ENCODE measurements around the gene WDR6.

WDR6 gene

GRCh38 chr3:49013113-49013737 lies 6.0 kb downstream of the WDR6 start:
- Histone ChIP-seq H3K4me3 (ENCODE audit: low read length) (no peak overlapping the region), H3K9ac (ENCODE audit: low read length) (no peak overlapping the region), H3K36me3 (ENCODE audit: control insufficient read depth, insufficient read depth, low read length) (peaks cover 31% of the 10 kb centered on the region), H3K27ac (ENCODE audit: low read depth, low read length) (no peak overlapping the region), H3K4me1 (ENCODE audit: control insufficient read depth, insufficient read depth, low read length) (peaks cover 7% of the 10 kb centered on the region), H3K27me3 (ENCODE audit: control insufficient read depth, insufficient read depth, low read length) (no peaks in the 10 kb centered on the region)

GRCh38 chr3:49013738-49014660 lies 6.8 kb downstream of the WDR6 start:
- Histone ChIP-seq H3K27me3 (ENCODE audit: control insufficient read depth, insufficient read depth, low read length) (no peaks in the 10 kb centered on the region), H3K4me1 (ENCODE audit: control insufficient read depth, insufficient read depth, low read length) (peaks cover 5% of the 10 kb centered on the region), H3K27ac (ENCODE audit: low read depth, low read length) (no peak overlapping the region), H3K4me3 (ENCODE audit: low read length) (no peak overlapping the region), H3K36me3 (ENCODE audit: control insufficient read depth, insufficient read depth, low read length) (peaks cover 31% of the 10 kb centered on the region), H3K9ac (ENCODE audit: low read length) (no peak overlapping the region)

- Histone ChIP-seq H3K27me3 (ENCODE audit: control insufficient read depth, insufficient read depth, low read length) (no peaks in the 10 kb centered on the region), H3K36me3 (ENCODE audit: control insufficient read depth, insufficient read depth, low read length) (peaks cover 31% of the 10 kb centered on the region), H3K27ac (ENCODE audit: low read depth, low read length) (no peak overlapping the region), H3K4me1 (ENCODE audit: control insufficient read depth, insufficient read depth, low read length) (peaks cover 5% of the 10 kb centered on the region), H3K9ac (ENCODE audit: low read length) (no peak overlapping the region), H3K4me3 (ENCODE audit: low read length) (no peak overlapping the region)
Measured at GRCh38 chr3:49015072-49015471, 7.9 kb downstream of the WDR6 start.

- H3K4me1 ChIP-seq (ENCODE audit: control insufficient read depth, insufficient read depth, low read length), result peaks cover 12% of the 10 kb centered on the region
- H3K4me3 ChIP-seq (ENCODE audit: low read length), result no peak overlapping the region
- no peak overlapping the region for H3K27ac ChIP-seq (ENCODE audit: low read depth, low read length)
- no peaks in the 10 kb centered on the region for H3K27me3 ChIP-seq (ENCODE audit: control insufficient read depth, insufficient read depth, low read length)
- H3K9ac ChIP-seq (ENCODE audit: low read length), result no peak overlapping the region
- peaks cover 31% of the 10 kb centered on the region for H3K36me3 ChIP-seq (ENCODE audit: control insufficient read depth, insufficient read depth, low read length)
Measured at GRCh38 chr3:49015765-49016164, 8.6 kb downstream of the WDR6 start.

- Histone ChIP-seq H3K4me3 (ENCODE audit: low read length) (no peak overlapping the region), H3K9ac (ENCODE audit: low read length) (no peak overlapping the region), H3K36me3 (ENCODE audit: control insufficient read depth, insufficient read depth, low read length) (peaks cover 28% of the 10 kb centered on the region), H3K27me3 (ENCODE audit: control insufficient read depth, insufficient read depth, low read length) (no peaks in the 10 kb centered on the region), H3K4me1 (ENCODE audit: control insufficient read depth, insufficient read depth, low read length) (peaks cover 12% of the 10 kb centered on the region), H3K27ac (ENCODE audit: low read depth, low read length) (no peak overlapping the region)
Measured at GRCh38 chr3:49016414-49017228, 9.4 kb downstream of the WDR6 start.

GRCh38 chr3:49017229-49017970 lies 10.2 kb downstream of the WDR6 start:
- Histone ChIP-seq H3K27ac (ENCODE audit: low read depth, low read length) (peak overlapping the region; percentile 63), H3K4me1 (ENCODE audit: control insufficient read depth, insufficient read depth, low read length) (peaks cover 12% of the 10 kb centered on the region)

GRCh38 chr3:49017971-49018706 lies 10.9 kb downstream of the WDR6 start, which contains the start of gene DALRD3:
Gene DALRD3, minus strand, starts transcription at chr3:49018580. Its CDS starts 16 bp downstream, at chr3:49018564.
- Histone ChIP-seq H3K27me3 (ENCODE audit: control insufficient read depth, insufficient read depth, low read length) (no peaks in the 10 kb centered on the region), H3K4me1 (ENCODE audit: control insufficient read depth, insufficient read depth, low read length) (peaks cover 12% of the 10 kb centered on the region), H3K36me3 (ENCODE audit: control insufficient read depth, insufficient read depth, low read length) (peaks cover 22% of the 10 kb centered on the region), H3K9ac (ENCODE audit: low read length) (peak within 1 kb of the TSS; percentile 28), H3K4me3 (ENCODE audit: low read length) (peak within 1 kb of the TSS; percentile 82), H3K27ac (ENCODE audit: low read depth, low read length) (peak within 1 kb of the TSS; percentile 63)

More at GRCh38 chr3:49017229-49017970, 10.2 kb downstream of the WDR6 start:
- peak overlapping the region; percentile 28 for H3K9ac ChIP-seq (ENCODE audit: low read length)
- H3K4me3 ChIP-seq (ENCODE audit: low read length), result peak overlapping the region; percentile 82
- H3K36me3 ChIP-seq (ENCODE audit: control insufficient read depth, insufficient read depth, low read length), result peaks cover 22% of the 10 kb centered on the region
- H3K27me3 ChIP-seq (ENCODE audit: control insufficient read depth, insufficient read depth, low read length), result no peaks in the 10 kb centered on the region

- peaks cover 12% of the 10 kb centered on the region for H3K4me1 ChIP-seq (ENCODE audit: control insufficient read depth, insufficient read depth, low read length)
Measured at GRCh38 chr3:49018707-49019006, 11.5 kb downstream of the WDR6 start.

GRCh38 chr3:49019941-49020329 lies 12.7 kb downstream of the WDR6 start:
- peaks cover 12% of the 10 kb centered on the region for H3K4me1 ChIP-seq (ENCODE audit: control insufficient read depth, insufficient read depth, low read length)
- no peaks in the 10 kb centered on the region for H3K27me3 ChIP-seq (ENCODE audit: control insufficient read depth, insufficient read depth, low read length)
- H3K27ac ChIP-seq (ENCODE audit: low read depth, low read length), result no peak overlapping the region
- peak overlapping the region; percentile 66 for H3K9ac ChIP-seq (ENCODE audit: low read length)
- peak overlapping the region; percentile 94 for H3K4me3 ChIP-seq (ENCODE audit: low read length)
- peaks cover 27% of the 10 kb centered on the region for H3K36me3 ChIP-seq (ENCODE audit: control insufficient read depth, insufficient read depth, low read length)

More at GRCh38 chr3:49018707-49019006, 11.5 kb downstream of the WDR6 start:
- Histone ChIP-seq H3K36me3 (ENCODE audit: control insufficient read depth, insufficient read depth, low read length) (peaks cover 22% of the 10 kb centered on the region), H3K4me3 (ENCODE audit: low read length) (peak overlapping the region; percentile 82), H3K27ac (ENCODE audit: low read depth, low read length) (peak overlapping the region; percentile 63), H3K27me3 (ENCODE audit: control insufficient read depth, insufficient read depth, low read length) (no peaks in the 10 kb centered on the region), H3K9ac (ENCODE audit: low read length) (peak overlapping the region; percentile 19)

GRCh38 chr3:49020330-49021212 lies 13.4 kb downstream of the WDR6 start:
- Histone ChIP-seq H3K9ac (ENCODE audit: low read length) (peak overlapping the region; percentile 78), H3K27me3 (ENCODE audit: control insufficient read depth, insufficient read depth, low read length) (no peaks in the 10 kb centered on the region), H3K27ac (ENCODE audit: low read depth, low read length) (peak overlapping the region; percentile 99), H3K36me3 (ENCODE audit: control insufficient read depth, insufficient read depth, low read length) (peaks cover 27% of the 10 kb centered on the region), H3K4me1 (ENCODE audit: control insufficient read depth, insufficient read depth, low read length) (peaks cover 12% of the 10 kb centered on the region), H3K4me3 (ENCODE audit: low read length) (peak overlapping the region; percentile 94)
